Neuronal stem cell (in vitro differentiated cells): ENCODE results near the gene HS1BP3.
A peak's percentile ranks its signal among the peaks of the same experiment; 100 is the strongest.

Source experiments
- DNase-seq: peaks from one replicate; pipeline ENCODE4 v3.0.0-alpha.2; 2013; ENCODE audit warnings: low spot score
- H2AFZ ChIP-seq: one replicate; pipeline ENCODE4 v1.6.1; 2013; ENCODE audit warnings: mild to moderate bottlenecking, low read length, inconsistent platforms
- H2AK5ac ChIP-seq: 2 replicates; pipeline ENCODE4 v1.6.1; 2013; ENCODE audit warnings: low read depth, mild to moderate bottlenecking, inconsistent platforms, low read length, moderate library complexity, mixed read lengths
- H2BK120ac ChIP-seq: 2 replicates; pipeline ENCODE4 v1.6.1; 2013; ENCODE audit warnings: low read depth, mild to moderate bottlenecking, inconsistent platforms, low read length, moderate library complexity, mixed read lengths
- H2BK12ac ChIP-seq: one replicate; pipeline ENCODE4 v1.6.1; 2013; ENCODE audit warnings: low read length, inconsistent platforms
- H2BK15ac ChIP-seq: 2 replicates; pipeline ENCODE4 v1.6.1; 2013; ENCODE audit warnings: mild to moderate bottlenecking, low read length, inconsistent platforms, mixed read lengths
- H2BK5ac ChIP-seq: one replicate; pipeline ENCODE4 v1.6.1; 2013; ENCODE audit warnings: inconsistent platforms, mild to moderate bottlenecking, low read length, moderate library complexity
- H3K14ac ChIP-seq: one replicate; pipeline ENCODE4 v1.6.1; 2013; ENCODE audit warnings: low read length, inconsistent platforms
- H3K18ac ChIP-seq: 2 replicates; pipeline ENCODE4 v1.6.1; 2013; ENCODE audit warnings: low read length, inconsistent platforms
- H3K23ac ChIP-seq: 2 replicates; pipeline ENCODE4 v1.6.1; 2013; ENCODE audit warnings: low read depth, mild to moderate bottlenecking, mixed read lengths, low read length, inconsistent platforms; ENCODE audit not compliant: poor library complexity
- H3K27ac ChIP-seq: replicated peaks from 3 replicates; pipeline ENCODE4 v1.5.1; 2013; ENCODE audit warnings: low read length, inconsistent platforms
- H3K27me3 ChIP-seq, 3 experiments: 2 replicates each; pipeline ENCODE4 v1.6.1; 2013; ENCODE audit warnings: low read length in 3 of 3, mild to moderate bottlenecking in 2 of 3, inconsistent platforms in 1 of 3, low read depth in 1 of 3, mixed read lengths in 1 of 3, moderate library complexity in 1 of 3; ENCODE audit not compliant: control insufficient read depth in 3 of 3, insufficient read depth in 3 of 3
- H3K36me3 ChIP-seq, 2 donors: replicated peaks in 1 of 2; 2 replicates each; pipeline ENCODE4 v1.6.1; 2013; ENCODE audit warnings: low read length in 2 of 2; ENCODE audit not compliant: control insufficient read depth in 2 of 2, insufficient read depth in 2 of 2
- H3K4ac ChIP-seq: 2 replicates; pipeline ENCODE4 v1.6.1; 2013; ENCODE audit warnings: inconsistent platforms, mild to moderate bottlenecking, low read length, moderate library complexity
- H3K4me1 ChIP-seq, 2 donors: 1 replicate in 1 of 2; 2 replicates in 1 of 2; pipeline ENCODE4 v1.6.1; 2013; ENCODE audit warnings: low read length in 2 of 2, low read depth in 1 of 2; ENCODE audit not compliant: control insufficient read depth in 2 of 2, insufficient read depth in 1 of 2
- H3K4me2 ChIP-seq: one replicate; pipeline ENCODE4 v1.6.1; 2013; ENCODE audit warnings: mild to moderate bottlenecking, low read length, inconsistent platforms; ENCODE audit not compliant: insufficient read depth, poor library complexity, severe bottlenecking
- H3K4me3 ChIP-seq, 2 donors: 2 replicates each; pipeline ENCODE4 v1.5.1; 2013; ENCODE audit warnings: low read length in 2 of 2, mild to moderate bottlenecking in 2 of 2, inconsistent platforms in 1 of 2, moderate library complexity in 1 of 2
- H3K79me1 ChIP-seq: one replicate; pipeline ENCODE4 v1.6.1; 2013; ENCODE audit warnings: low read depth, mild to moderate bottlenecking, inconsistent platforms, low read length, moderate library complexity
- H3K9ac ChIP-seq: one replicate; pipeline ENCODE4 v1.6.1; 2013; ENCODE audit warnings: mild to moderate bottlenecking, low read depth, low read length, inconsistent platforms; ENCODE audit not compliant: poor library complexity
- H3K9me3 ChIP-seq, 2 donors: replicated peaks in 1 of 2; 2 replicates each; pipeline versions ENCODE3 to v1.6.1; 2013; ENCODE audit warnings: low read length in 2 of 2, mild to moderate bottlenecking in 2 of 2, inconsistent platforms in 1 of 2, low read depth in 1 of 2, mixed read lengths in 1 of 2, moderate library complexity in 1 of 2; ENCODE audit not compliant: control insufficient read depth in 2 of 2, insufficient read depth in 1 of 2
- H4K8ac ChIP-seq: one replicate; pipeline ENCODE4 v1.6.1; 2013; ENCODE audit warnings: low read depth, mild to moderate bottlenecking, inconsistent platforms, low read length, moderate library complexity
- H4K91ac ChIP-seq: one replicate; pipeline ENCODE4 v1.6.1; 2013; ENCODE audit warnings: low read length, low read depth, mild to moderate bottlenecking, inconsistent platforms; ENCODE audit not compliant: poor library complexity
- WGBS, 2 donors: extraction: QIAGEN DNeasy Blood & Tissue Kit; methylation state at CpG; one replicate each; pipeline ENCODE4 v1.1.7; 2013; ENCODE audit warnings: missing lambda C conversion rate in 2 of 2, mixed read lengths in 1 of 2; ENCODE audit not compliant: insufficient read length in 2 of 2, insufficient replicate concordance in 1 of 2; ENCODE audit errors: extremely low coverage in 2 of 2; 5-methylcytosine and 5-hydroxymethylcytosine counted together

HS1BP3 gene

DNA sequence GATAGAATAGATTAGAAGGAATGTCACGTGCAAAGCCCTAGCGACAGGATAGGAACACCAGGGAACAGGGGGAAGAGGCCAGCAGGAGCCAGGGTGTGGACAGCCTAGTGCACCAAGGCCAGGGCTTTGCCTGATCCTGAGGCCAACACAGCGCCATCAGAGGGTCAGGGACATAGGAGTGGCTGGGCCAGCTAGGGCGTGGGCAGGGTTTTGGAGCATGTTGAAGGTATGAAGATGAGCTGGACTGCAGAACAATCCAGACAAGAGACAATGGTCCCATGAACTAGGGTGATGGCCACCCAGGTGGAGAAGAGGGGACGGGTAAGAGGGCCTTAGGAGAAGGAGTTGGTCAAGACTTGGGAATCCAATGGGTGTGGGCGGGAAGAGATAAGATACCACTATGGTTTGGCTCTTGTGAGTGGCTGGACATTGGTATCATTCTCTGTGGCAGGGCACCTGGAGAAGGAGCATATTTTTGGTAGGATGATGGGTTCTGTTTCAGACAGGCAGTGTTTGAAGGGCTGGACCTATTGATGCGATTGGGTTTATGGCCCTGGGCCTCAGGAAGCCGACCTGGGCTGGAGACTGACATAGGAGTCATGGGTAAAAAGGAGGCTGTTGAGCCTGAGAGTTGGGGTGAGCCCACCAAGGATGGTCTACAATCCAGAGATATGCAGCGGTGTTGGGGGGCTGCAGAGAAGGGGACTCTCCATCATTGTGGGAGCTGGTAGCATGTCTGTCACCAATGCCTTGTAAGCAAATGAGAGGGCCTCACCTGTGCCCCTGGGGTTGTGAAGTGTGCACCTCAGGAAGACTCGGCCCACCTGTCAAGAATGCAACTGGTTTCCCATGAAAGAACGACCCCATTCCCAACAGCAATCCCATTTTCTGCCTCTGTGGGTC is 2.0 kb upstream of the HS1BP3 start:
- no peaks in the 10 kb centered on the region for H3K79me1 ChIP-seq
- H3K14ac ChIP-seq, result no peak overlapping the region
- H3K9ac ChIP-seq, result no peak overlapping the region
- H2BK15ac ChIP-seq, result no peak overlapping the region
- no peak overlapping the region for H3K4me3 ChIP-seq
- no peak overlapping the region for H3K27ac ChIP-seq
- no CpG with 5 or more reads among the region's 11 CpGs for WGBS, 2 donors
- H2BK12ac ChIP-seq, result no peak overlapping the region
- H3K4me1 ChIP-seq, result peaks cover 13 to 25% of the 10 kb centered on the region in 2 donors
- H3K18ac ChIP-seq, result no peak overlapping the region
- peaks cover 0 to 45% (median 2%) of the 10 kb centered on the region in 3 experiments for H3K27me3 ChIP-seq
- no peaks in the 10 kb centered on the region for H3K36me3 ChIP-seq
- H2BK120ac ChIP-seq, result no peak overlapping the region
- no peak overlapping the region for H3K4ac ChIP-seq
- no peak overlapping the region for H4K8ac ChIP-seq
- no peak for DNase-seq
- H2BK5ac ChIP-seq, result no peak overlapping the region
- no peak overlapping the region for H3K4me2 ChIP-seq
- H3K9me3 ChIP-seq, result no peaks in the 10 kb centered on the region
- no peak overlapping the region for H3K23ac ChIP-seq
- no peak overlapping the region for H4K91ac ChIP-seq
- no peak overlapping the region for H2AFZ ChIP-seq
- no peak overlapping the region for H2AK5ac ChIP-seq

DNA sequence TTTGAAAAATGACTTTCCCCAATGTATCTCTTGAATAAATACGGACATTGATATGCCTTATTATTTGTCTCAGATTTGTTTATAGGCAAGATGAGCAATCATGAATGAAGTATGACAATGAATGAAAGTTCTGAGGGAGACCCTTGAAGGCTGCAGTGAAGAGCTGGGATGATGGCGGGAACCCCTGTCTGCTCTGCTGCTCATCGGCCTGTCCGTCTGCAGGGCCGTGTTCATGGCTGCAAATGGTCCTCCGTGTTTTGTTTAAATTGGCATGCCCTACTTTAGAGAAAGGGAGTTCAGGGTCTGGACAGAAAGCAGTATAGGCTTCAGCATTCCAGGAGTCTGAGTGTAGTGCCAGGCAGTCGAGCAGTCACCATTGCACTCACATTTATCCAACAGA is 1.2 kb upstream of the HS1BP3 start:
- Histone ChIP-seq H2BK5ac (no peak overlapping the region), H3K27ac (no peak overlapping the region), H3K4ac (no peak overlapping the region), H4K91ac (no peak overlapping the region), H2AK5ac (no peak overlapping the region), H4K8ac (no peak overlapping the region), H3K18ac (no peak overlapping the region), H3K27me3 (peaks cover 0 to 38% (median 2%) of the 10 kb centered on the region in 3 experiments), H3K14ac (no peak overlapping the region), H2AFZ (peak overlapping the region; percentile 96), H2BK15ac (no peak overlapping the region), H3K4me1 (peaks cover 13 to 29% of the 10 kb centered on the region in 2 donors), H3K23ac (no peak overlapping the region), H3K4me3 (no peak overlapping the region), H3K36me3 (no peaks in the 10 kb centered on the region), H3K9ac (no peak overlapping the region), H2BK120ac (no peak overlapping the region), H3K9me3 (no peaks in the 10 kb centered on the region), H3K79me1 (no peaks in the 10 kb centered on the region), H3K4me2 (no peak overlapping the region), H2BK12ac (no peak overlapping the region)
- no peak for DNase-seq
- no CpG with 5 or more reads among the region's 7 CpGs for whole genome bisulfite sequencing, 2 donors

GRCh38 chr2:20651731-20652099 is 817 bp upstream of the HS1BP3 start:
- Histone ChIP-seq H3K27me3 (peaks cover 0 to 34% (median 2%) of the 10 kb centered on the region in 3 experiments), H3K9me3 (no peaks in the 10 kb centered on the region), H3K14ac (no peak overlapping the region), H2BK12ac (peak overlapping the region; percentile 60), H3K4me1 (peaks cover 12 to 29% of the 10 kb centered on the region in 2 donors), H2BK15ac (peak overlapping the region; percentile 93), H3K18ac (peak overlapping the region; percentile 97), H3K79me1 (no peaks in the 10 kb centered on the region), H3K9ac (no peak overlapping the region), H3K36me3 (no peaks in the 10 kb centered on the region), H2BK5ac (peak overlapping the region; percentile 58), H3K23ac (no peak overlapping the region), H4K91ac (no peak overlapping the region), H3K4ac (peak overlapping the region; percentile 66), H3K27ac (no peak overlapping the region), H2BK120ac (no peak overlapping the region), H4K8ac (no peak overlapping the region), H3K4me3 (peak overlapping the region in 1 of 2 donors; percentile 84), H2AFZ (peak overlapping the region; percentile 96), H2AK5ac (peak overlapping the region; percentile 92), H3K4me2 (peak overlapping the region; percentile 78)
- WGBS, 2 donors, result no CpG with 5 or more reads among the region's 7 CpGs
- no peak for DNase-seq

- Histone ChIP-seq H2BK12ac (no peak overlapping the region), H3K9ac (peak overlapping the region; percentile 91), H4K91ac (peak overlapping the region; percentile 68), H3K79me1 (no peaks in the 10 kb centered on the region), H4K8ac (no peak overlapping the region), H2BK5ac (no peak overlapping the region), H3K14ac (peak overlapping the region; percentile 66), H3K9me3 (no peaks in the 10 kb centered on the region), H3K4ac (no peak overlapping the region), H3K23ac (peak overlapping the region; percentile 25), H3K4me1 (peaks cover 6 to 24% of the 10 kb centered on the region in 2 donors), H3K18ac (peak overlapping the region; percentile 98), H3K4me3 (peak overlapping the region; percentile 84 to 89), H2BK120ac (no peak overlapping the region), H3K27ac (no peak overlapping the region), H3K27me3 (peaks cover 0 to 22% (median 2%) of the 10 kb centered on the region in 3 experiments), H2BK15ac (peak overlapping the region; percentile 82), H2AK5ac (peak overlapping the region; percentile 82), H2AFZ (peak overlapping the region; percentile 96), H3K36me3 (no peaks in the 10 kb centered on the region), H3K4me2 (peak overlapping the region; percentile 73)
- WGBS, 2 donors, result no CpG with 5 or more reads among the region's 19 CpGs
- no peak for DNase-seq
Observed at GRCh38 chr2:20650393-20650876, 463 bp downstream of the HS1BP3 start.
